ENCODE data around the gene OTOG. TPM values are rescaled to one million over a fixed set of nuclear protein-coding genes. Genes with fewer than 3 reads are reported as not detected.

OTOG gene
- total and polyA plus RNA-seq, 7 donors = under 0.01 TPM; not detected in 5

- 94 to 95% methylated on average over 3 of the region's 3 CpGs for WGBS, 2 donors
These were observed 26.5 kb downstream of the OTOG start for GRCh38 chr11:17573526-17573925.

GRCh38 chr11:17574141-17575091, 27.4 kb downstream of the OTOG start:
- DNase-seq = no peak
- TF ChIP-seq POLR2AphosphoS5 (IDR thresholded peaks at IDR 0.05) (no peak), EP300 (IDR thresholded peaks at IDR 0.05) (no peak), POLR2A (IDR thresholded peaks at IDR 0.05) (no peak), CTCF (IDR thresholded peaks at IDR 0.05) (no peak)
- H3K4me3 ChIP-seq = no peak overlapping the region
- H3K9me3 ChIP-seq = no peaks in the 10 kb centered on the region
- H3K4me1 ChIP-seq = no peaks in the 10 kb centered on the region
- no peak overlapping the region for H3K27ac ChIP-seq
- H3K27me3 ChIP-seq = no peaks in the 10 kb centered on the region
- WGBS, 2 donors = 88 to 95% methylated on average over 9 of the region's 9 CpGs
- intact Hi-C loops (cut with DNase I) = no loop called here
- no peaks in the 10 kb centered on the region for H3K36me3 ChIP-seq

More at GRCh38 chr11:17573526-17573925, 26.5 kb downstream of the OTOG start:
- H3K27me3 ChIP-seq = no peaks in the 10 kb centered on the region
- H3K27ac ChIP-seq = no peak overlapping the region
- DNase-seq = no peak
- intact Hi-C loops (cut with DNase I) = no loop called here
- no peak for TF ChIP-seq POLR2AphosphoS5 (IDR thresholded peaks at IDR 0.05)
- no peak for TF ChIP-seq EP300 (IDR thresholded peaks at IDR 0.05)
- no peak for TF ChIP-seq POLR2A (IDR thresholded peaks at IDR 0.05)
- no peak for TF ChIP-seq CTCF (IDR thresholded peaks at IDR 0.05)
- H3K9me3 ChIP-seq = no peaks in the 10 kb centered on the region
- no peak overlapping the region for H3K4me3 ChIP-seq
- no peaks in the 10 kb centered on the region for H3K36me3 ChIP-seq
- no peaks in the 10 kb centered on the region for H3K4me1 ChIP-seq

GRCh38 chr11:17575431-17576425, 28.7 kb downstream of the OTOG start:
- intact Hi-C loops (cut with DNase I) = no loop called here
- Histone ChIP-seq H3K9me3 (no peaks in the 10 kb centered on the region), H3K4me1 (no peaks in the 10 kb centered on the region), H3K4me3 (no peak overlapping the region), H3K27me3 (no peaks in the 10 kb centered on the region), H3K27ac (no peak overlapping the region), H3K36me3 (no peaks in the 10 kb centered on the region)
- DNase-seq = no peak
- 87 to 89% methylated on average over 16 of the region's 16 CpGs for WGBS, 2 donors
- TF ChIP-seq POLR2A (IDR thresholded peaks at IDR 0.05) = no peak
- no peak for TF ChIP-seq POLR2AphosphoS5 (IDR thresholded peaks at IDR 0.05)
- TF ChIP-seq CTCF (IDR thresholded peaks at IDR 0.05) = no peak
- TF ChIP-seq EP300 (IDR thresholded peaks at IDR 0.05) = no peak

- TF ChIP-seq CTCF (IDR thresholded peaks at IDR 0.05) (no peak), POLR2AphosphoS5 (IDR thresholded peaks at IDR 0.05) (no peak), POLR2A (IDR thresholded peaks at IDR 0.05) (no peak), EP300 (IDR thresholded peaks at IDR 0.05) (no peak)
- Histone ChIP-seq H3K27me3 (no peaks in the 10 kb centered on the region), H3K4me3 (no peak overlapping the region), H3K9me3 (no peaks in the 10 kb centered on the region), H3K36me3 (no peaks in the 10 kb centered on the region), H3K4me1 (no peaks in the 10 kb centered on the region), H3K27ac (no peak overlapping the region)
- WGBS, 2 donors = 90 to 91% methylated on average over 11 of the region's 11 CpGs
- intact Hi-C loops (cut with DNase I) = no loop called here
- DNase-seq = no peak
These were observed 31.2 kb downstream of the OTOG start for GRCh38 chr11:17578296-17578695.
